Activated CD8-positive, alpha-beta T cell treated with anti-CD3 and anti-CD28 coated beads for 36 hours (primary cell): ENCODE data around the gene LHX5. TPM values are rescaled to one million over a fixed set of nuclear protein-coding genes. Genes with fewer than 3 reads are reported as not detected.

ENCODE experiments used
- ATAC-seq: fragments of 200-7000 bp; cut with Tn5 transposase; one replicate; pipeline ENCODE4 v1.10.0; 2021; ENCODE audit warnings: mild to moderate bottlenecking, moderate library complexity
- CTCF ChIA-PET: fragments of 350-600 bp; sonication (Branson Sonifier 250); formaldehyde crosslinking; loops from one replicate; lab custom pipeline; 2021; ENCODE audit warnings: antibody characterized with exemption; lab: Charles Lee
- POLR2A ChIA-PET: fragments of 350-600 bp; sonication (Branson Sonifier 250); formaldehyde crosslinking; loops from one replicate; lab custom pipeline; 2021; ENCODE audit warnings: antibody characterized with exemption; lab: Charles Lee
- DNase-seq: peaks from one replicate; pipeline ENCODE4 v3.0.0-alpha.2; 2020
- H3K27ac Mint-ChIP-seq: one replicate; pipeline ENCODE4 v1.8.0; 2021; ENCODE audit warnings: mild to moderate bottlenecking, mixed read lengths
- H3K27me3 Mint-ChIP-seq: one replicate; pipeline ENCODE4 v1.8.0; 2021; ENCODE audit warnings: mixed read lengths
- H3K36me3 Mint-ChIP-seq: one replicate; pipeline ENCODE4 v1.8.0; 2021; ENCODE audit warnings: low read depth, mixed read lengths
- H3K4me1 Mint-ChIP-seq: one replicate; pipeline ENCODE4 v1.8.0; 2021; ENCODE audit warnings: low read depth, mixed read lengths
- H3K4me3 Mint-ChIP-seq: one replicate; pipeline ENCODE4 v1.8.0; 2021; ENCODE audit warnings: mild to moderate bottlenecking, moderate library complexity, mixed read lengths
- H3K9me3 Mint-ChIP-seq: one replicate; pipeline ENCODE4 v1.8.0; 2021; ENCODE audit warnings: mixed read lengths
- CTCF ChIP-seq: fragments of 200-600 bp; IDR thresholded peaks from one replicate; pipeline ENCODE4 v1.8.0; 2022; ENCODE audit warnings: antibody characterized with exemption, mild to moderate bottlenecking
- intact Hi-C: fragments of 100-400 bp; cut with micrococcal nuclease; formaldehyde crosslinking; loops from one replicate; pipeline ENCODE4 v1.10.0; 2022
- total RNA-seq, 2 experiments: library from RNA; stranded (reverse); gene quantifications; one replicate each; pipeline ENCODE4 v1.2.3, GENCODE V29; 2021

Gene LHX5
- total RNA-seq, 2 experiments from 2014 or later: not detected

GRCh38 chr12:113418213-113418879 is 53.3 kb downstream of the LHX5 start:
- Mint-ChIP-seq H3K27me3 (peaks cover 7% of the 10 kb centered on the region), H3K9me3 (no peaks in the 10 kb centered on the region), H3K4me1 (peaks cover 8% of the 10 kb centered on the region), H3K4me3 (no peak overlapping the region), H3K36me3 (no peaks in the 10 kb centered on the region), H3K27ac (no peak overlapping the region)
- POLR2A ChIA-PET: interaction anchor here (1.0 kb wide), 1 partner anchor 197 kb away, joined by 3 read pairs; the partner anchor contains the start of gene TPCN1
- CTCF ChIA-PET: no interaction called here
- no peak for DNase-seq
- ATAC-seq: no peak
- no peak for TF ChIP-seq CTCF
- intact Hi-C loops: loop anchor here (10.0 kb wide), 1 partner anchor 224 kb away; no protein-coding TSS in a partner anchor

GRCh38 chr12:113416091-113416754 is 55.4 kb downstream of the LHX5 start:
- H3K9me3 Mint-ChIP-seq: no peaks in the 10 kb centered on the region
- H3K4me1 Mint-ChIP-seq: no peaks in the 10 kb centered on the region
- POLR2A ChIA-PET: interaction anchor here (0.6 kb wide), 1 partner anchor 103 kb away, joined by 3 read pairs; no protein-coding TSS in a partner anchor
- H3K27me3 Mint-ChIP-seq: peaks cover 7% of the 10 kb centered on the region
- CTCF ChIA-PET: no interaction called here
- H3K4me3 Mint-ChIP-seq: no peak overlapping the region
- no peak overlapping the region for H3K27ac Mint-ChIP-seq
- ATAC-seq (no peak), DNase-seq (no peak)
- intact Hi-C loops: loop anchor here (10.0 kb wide), 1 partner anchor 221 kb away; no protein-coding TSS in a partner anchor
- no peaks in the 10 kb centered on the region for H3K36me3 Mint-ChIP-seq
- no peak for TF ChIP-seq CTCF

GRCh38 chr12:113414519-113415038 is 57.1 kb downstream of the LHX5 start:
- no peak overlapping the region for H3K4me3 Mint-ChIP-seq
- H3K9me3 Mint-ChIP-seq: no peaks in the 10 kb centered on the region
- ChIA-PET POLR2A (no interaction called here), CTCF (interaction anchor here (1.7 kb wide), 1 partner anchor 11 kb away, joined by 8 read pairs; no protein-coding TSS in a partner anchor)
- intact Hi-C loops: loop anchor here (10.0 kb wide), 1 partner anchor 220 kb away; no protein-coding TSS in a partner anchor
- H3K27me3 Mint-ChIP-seq: peaks cover 9% of the 10 kb centered on the region
- TF ChIP-seq CTCF: no peak
- H3K27ac Mint-ChIP-seq: no peak overlapping the region
- no peaks in the 10 kb centered on the region for H3K4me1 Mint-ChIP-seq
- no peak for ATAC-seq
- no peak for DNase-seq
- H3K36me3 Mint-ChIP-seq: no peaks in the 10 kb centered on the region

GRCh38 chr12:113413488-113413939 is 58.2 kb downstream of the LHX5 start:
- POLR2A ChIA-PET: no interaction called here
- Mint-ChIP-seq H3K36me3 (no peaks in the 10 kb centered on the region), H3K4me1 (no peaks in the 10 kb centered on the region), H3K4me3 (no peak overlapping the region), H3K27me3 (peaks cover 9% of the 10 kb centered on the region), H3K27ac (no peak overlapping the region), H3K9me3 (no peaks in the 10 kb centered on the region)
- no peak for TF ChIP-seq CTCF
- ATAC-seq: no peak
- intact Hi-C loops: loop anchor here (10.0 kb wide), 1 partner anchor 219 kb away; no protein-coding TSS in a partner anchor
- CTCF ChIA-PET: interaction anchor here (0.9 to 1.7 kb wide), 2 partner anchors 11 to 12 kb away, joined by 3 to 8 read pairs; no protein-coding TSS in a partner anchor
- no peak for DNase-seq

Other genes with a start within 250 kb of the LHX5 start
- gene SLC8B1, start 136.8 kb downstream of the LHX5 start, total RNA-seq: 10 to 100 TPM; 13.4 to 18.9 TPM
- gene PLBD2, start 113.3 kb downstream of the LHX5 start, total RNA-seq: 10 to 100 TPM; 13.5 to 13.9 TPM
- gene SDS, start 68.0 kb downstream of the LHX5 start, total RNA-seq: not detected
- not detected for gene SDSL, start 49.5 kb downstream of the LHX5 start, total RNA-seq